T follicular helper cell (primary cell): ENCODE results near the gene RIIAD1.
A peak's percentile ranks its signal among the peaks of the same experiment; 100 is the strongest.
"Not testable (repeated sequence)": the region's sequence is repeated elsewhere in the genome, so short reads cannot be mapped to it uniquely, and the experiment has no call there.

Experiments used
- DNase-seq: peaks from one replicate; pipeline ENCODE4 v3.0.0-alpha.2; 2020; ENCODE audit warnings: low read depth
- total RNA-seq, 2 experiments: gene quantifications; one replicate each; lab custom pipeline; 2026; lab: John Stamatoyannopoulos, UW

Gene RIIAD1, protein sequence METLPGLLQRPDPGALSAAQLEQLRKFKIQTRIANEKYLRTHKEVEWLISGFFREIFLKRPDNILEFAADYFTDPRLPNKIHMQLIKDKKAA
- 0 to 0.06 reads per million in 2 experiments for total RNA-seq

DNA sequence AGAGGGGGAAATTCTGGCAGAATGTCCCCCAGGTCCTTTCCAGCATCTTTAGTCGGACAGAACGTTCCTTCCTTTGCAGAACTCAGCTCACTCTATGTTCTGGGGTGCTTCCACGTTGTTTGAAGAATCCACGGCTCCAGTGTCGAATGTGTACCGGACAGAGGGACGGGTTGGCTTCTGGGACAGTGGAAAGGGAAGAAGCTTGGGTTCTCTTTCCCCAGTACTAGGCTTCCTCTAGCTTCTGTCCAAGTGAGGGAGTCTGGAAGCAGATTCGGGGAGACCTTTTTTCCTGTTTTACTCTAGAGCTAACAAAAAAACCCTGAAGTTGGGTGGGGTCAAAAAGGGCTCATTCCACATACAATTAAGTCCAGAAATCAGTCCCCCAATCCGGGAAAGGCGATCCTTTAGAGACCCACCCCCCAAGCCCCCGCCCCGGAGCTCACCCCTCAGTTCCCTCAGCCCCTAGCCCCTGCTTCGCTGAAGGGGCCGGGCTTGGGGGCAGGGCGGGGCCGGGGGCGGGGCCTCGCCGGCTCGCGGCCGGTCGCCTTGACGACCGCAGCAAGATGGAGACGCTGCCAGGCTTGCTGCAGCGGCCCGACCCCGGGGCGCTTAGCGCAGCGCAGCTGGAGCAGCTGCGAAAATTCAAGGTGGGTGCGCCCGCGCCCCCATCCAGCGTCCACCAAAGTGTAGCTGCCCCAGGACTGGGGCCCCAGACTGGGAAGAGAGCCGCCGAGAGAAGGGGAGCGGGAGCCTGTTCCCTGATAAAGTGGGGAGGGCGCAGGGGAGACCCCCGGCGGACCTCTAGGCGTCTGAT is at the start of gene RIIAD1:
Gene RIIAD1 (plus strand): TSS at position 549 of the 814 bp plus-strand sequence. CDS start 15 bp downstream, at position 564.
- DNase-seq: peak; percentile 14

DNA sequence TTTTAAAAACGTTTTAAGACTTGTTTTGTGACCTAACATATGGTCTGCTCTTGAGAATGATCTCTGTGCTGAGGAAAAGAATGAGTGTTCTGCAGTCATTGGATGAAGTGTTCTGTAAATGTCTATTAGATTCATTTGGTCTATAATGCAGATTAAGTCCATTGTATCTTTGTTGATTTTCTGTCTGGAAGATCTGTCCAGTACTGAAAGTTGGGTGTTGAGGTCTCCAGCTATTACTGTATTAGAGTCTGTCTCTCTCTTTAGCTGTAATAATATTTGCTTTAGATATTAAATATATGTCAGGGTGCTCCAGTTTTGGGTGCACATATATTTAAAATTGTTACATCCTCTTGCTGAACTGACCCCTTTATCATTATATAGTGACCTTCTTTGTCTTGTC is 47.9 kb upstream of the RIIAD1 start:
- DNase-seq: no peak

DNA sequence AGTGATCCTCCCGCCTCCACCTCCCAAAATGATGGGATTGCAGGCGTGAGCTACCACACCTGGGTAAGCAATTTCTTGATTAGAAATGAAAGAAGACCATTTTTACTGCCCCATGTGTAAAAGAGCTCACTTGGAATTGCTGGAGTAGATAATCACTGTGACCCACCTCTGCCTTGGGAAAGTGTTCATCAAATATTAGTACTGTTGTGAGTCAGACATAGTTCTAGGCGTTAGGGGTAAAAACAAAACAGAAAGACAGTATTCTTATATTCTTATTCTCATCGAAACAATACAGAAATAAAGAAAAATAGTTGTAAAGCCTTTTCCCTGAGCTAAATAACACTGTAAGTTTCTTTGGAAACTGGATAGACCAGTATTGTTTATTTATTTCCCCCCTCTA is 40.9 kb upstream of the RIIAD1 start:
- DNase-seq: no peak

DNA sequence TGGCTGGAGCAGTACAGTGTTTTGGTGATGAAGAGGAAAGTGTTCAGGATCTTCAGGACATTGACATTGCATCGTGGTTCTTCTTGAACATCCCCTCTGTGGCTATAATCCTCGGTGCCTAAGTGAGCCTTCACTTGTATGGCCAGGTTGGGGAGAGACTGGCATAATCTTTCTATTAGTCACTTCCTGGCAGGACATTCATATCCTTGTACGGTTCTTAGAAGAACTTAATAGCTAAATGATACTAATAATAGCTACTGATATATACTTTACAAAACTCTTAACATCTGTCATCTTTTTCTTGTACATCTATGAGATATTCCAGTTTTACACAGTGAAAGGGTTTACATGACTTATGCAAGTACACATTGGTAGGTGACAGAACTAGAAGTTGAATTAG is 40.5 kb upstream of the RIIAD1 start:
- no peak for DNase-seq

DNA sequence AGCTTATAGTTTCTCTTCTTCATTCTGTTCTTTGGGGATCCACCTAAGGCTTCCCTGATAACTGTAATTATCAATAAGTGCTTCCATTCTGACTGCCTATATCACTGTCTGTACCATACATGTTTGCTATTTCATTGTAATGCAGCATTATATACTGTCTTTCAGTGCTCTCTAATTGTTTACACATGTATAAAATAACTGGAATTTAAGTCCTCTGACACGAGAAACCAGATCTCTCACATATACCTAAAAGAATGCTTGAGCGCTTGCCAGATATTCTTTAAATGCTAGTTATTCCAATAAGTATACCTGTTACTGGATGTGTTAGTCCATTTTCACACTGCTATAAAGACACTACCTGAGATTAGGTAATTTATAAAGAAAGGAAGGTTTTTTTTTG is 39.4 kb upstream of the RIIAD1 start:
- DNase-seq: no peak

DNA sequence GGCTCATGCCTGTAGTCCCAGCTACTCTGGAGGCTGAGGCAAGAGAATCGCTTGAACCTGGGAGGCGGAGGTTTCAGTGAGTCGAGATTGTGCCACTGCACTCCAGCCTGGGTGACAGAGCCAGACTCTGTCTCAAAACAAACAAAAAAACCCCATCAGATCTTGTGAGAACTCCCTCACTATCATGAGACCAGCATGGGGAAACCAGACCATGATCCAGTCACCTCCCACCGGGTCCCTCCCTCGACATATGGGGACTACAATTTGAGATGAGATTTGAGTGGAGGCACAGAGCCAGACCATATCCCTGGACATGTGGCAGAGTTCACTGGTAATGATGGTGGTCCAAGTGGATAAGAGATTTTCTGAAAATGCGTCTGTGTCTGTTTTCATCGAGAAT is 38.4 kb upstream of the RIIAD1 start:
- DNase-seq: not testable (repeated sequence)

DNA sequence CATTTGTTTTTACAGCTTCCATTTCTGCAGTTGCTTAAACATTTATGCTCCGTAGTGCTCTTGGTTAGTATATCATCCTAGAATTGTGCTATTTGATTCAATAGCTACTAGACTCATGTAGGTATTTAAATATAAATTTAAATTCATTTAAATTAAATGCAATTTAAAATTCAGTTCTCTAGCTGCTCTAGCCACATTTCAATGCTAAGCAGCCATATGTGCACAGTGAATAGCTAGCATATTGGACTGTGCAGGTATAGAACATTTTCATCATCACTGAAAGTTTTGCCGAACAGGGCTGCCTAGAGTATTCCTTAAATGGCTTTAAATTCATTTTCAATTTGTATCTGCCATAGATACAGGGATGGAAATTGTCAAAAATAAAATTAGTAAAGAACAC is 37.2 kb upstream of the RIIAD1 start:
- no peak for DNase-seq

DNA sequence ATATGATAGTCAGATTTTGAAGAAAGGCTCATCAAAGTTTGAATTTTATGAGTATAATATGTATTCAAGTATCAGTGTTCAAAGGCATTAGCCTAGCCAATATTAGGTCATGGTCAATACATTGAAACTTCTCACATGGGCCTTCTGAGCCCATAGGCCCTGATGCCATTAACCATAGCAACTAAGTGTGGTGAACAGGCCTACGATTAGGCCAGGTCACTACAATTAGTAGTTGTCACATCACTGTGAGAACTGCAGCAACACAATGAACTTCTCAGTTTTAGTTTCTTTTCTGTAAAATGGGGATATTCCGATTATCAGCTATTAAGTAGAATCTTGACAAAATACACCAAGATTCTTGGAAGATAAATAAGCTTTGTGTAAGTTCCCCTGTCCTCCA is 34.8 kb upstream of the RIIAD1 start:
- DNase-seq: no peak

DNA sequence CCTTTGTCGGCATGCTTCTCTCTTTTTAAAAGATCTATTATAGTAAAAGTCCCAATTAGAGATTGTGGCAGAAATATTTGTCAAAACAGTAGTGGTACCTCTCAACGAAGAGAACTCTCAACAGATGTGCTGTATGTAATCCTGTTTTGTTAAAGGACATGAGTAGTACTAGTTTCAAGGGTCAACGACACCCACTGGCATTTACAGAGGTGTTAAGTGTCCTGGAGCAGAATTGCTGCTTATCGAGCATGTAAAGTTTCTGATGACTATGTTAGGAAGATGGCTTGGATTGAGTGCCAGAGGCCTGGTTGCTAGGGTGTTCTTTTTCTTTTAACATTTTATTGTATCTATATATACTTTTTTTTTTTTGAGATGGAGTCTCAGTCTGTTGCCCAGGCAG is 31.8 kb upstream of the RIIAD1 start:
- DNase-seq: no peak

DNA sequence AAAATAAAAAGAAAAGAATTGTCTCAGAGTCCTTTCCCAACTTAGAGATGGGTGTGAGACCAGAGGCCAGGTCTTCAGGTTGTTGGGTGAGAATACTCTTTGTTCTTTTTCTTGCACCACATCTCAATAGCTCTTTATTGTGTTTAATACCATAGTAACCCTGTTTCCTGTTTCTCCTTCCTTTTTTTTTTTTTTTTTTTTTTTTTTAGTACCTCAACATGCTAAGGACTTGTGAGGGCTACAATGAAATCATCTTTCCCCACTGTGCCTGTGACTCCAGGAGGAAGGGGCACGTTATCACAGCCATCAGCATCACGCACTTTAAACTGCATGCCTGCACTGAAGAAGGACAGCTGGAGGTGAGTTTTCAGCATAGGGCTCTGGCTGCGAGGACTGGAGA is 29.1 kb upstream of the RIIAD1 start:
- DNase-seq: no peak

DNA sequence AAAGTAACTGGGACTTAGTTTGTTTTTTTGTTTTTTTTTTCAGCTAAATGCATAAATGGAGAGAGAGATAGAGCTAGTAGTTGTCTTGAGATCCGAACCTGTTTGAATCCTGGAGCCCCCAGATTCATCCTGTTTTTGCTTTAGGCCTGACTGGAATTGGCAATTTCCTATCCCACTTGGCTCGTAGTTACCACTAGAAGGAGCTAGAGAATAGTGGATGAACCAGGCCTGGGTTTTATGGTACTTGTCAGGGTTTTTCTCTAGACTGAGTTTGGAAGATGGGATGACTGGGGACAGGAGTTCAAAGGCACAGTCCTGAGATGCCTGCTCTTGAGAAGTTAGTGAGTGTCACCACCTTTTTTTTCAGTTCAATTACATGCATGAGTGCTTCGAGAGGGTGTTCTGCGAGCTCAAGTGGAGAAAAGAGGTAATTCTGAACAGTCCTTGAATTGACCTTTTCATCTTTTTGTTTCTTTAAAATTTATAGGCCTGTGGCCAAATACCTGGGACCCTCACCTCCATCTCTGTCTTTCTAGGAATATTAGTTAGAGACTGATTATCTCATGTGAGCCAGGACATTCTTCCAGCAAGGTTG is 28.2 kb upstream of the RIIAD1 start:
- no peak for DNase-seq

DNA sequence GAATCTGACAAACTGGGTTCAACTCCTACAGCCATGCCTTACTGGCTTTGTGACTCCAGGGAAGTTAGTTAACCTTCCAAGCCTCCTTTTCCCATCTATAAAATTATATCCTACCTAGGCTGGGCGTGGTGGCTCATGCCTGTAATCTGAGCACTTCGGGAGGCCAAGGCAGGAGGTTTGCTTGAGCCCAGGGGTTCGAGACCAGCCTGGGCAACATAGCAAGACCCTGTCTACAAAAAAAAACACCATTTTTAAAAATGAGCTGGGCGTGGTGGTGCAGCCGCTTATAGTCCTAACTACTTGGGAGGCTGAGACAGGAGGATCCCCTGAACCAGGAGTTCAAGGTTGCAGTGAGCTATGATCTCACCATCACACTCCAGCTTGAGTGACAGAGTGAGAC is 19.8 kb upstream of the RIIAD1 start:
- DNase-seq: no peak

DNA sequence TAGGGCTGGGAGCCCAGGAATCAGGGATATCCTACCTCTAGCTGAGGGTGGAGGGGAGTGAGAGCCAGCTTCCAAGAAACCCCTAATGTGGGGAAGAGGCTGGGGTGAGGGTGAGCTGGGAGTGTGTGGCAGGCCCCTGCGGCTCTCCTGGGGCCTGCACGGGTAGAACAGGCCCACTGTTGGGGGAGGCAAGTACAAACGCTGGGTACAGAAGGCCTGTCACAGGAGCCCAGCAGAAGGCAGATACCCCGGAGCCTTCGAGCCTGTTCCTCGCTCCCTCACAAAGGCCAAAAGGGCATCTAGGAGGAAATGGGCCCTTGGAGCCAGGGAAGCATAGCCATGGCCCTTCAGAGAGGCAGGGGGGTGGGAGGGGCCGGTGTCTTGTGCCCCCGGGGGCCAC is 18.4 kb upstream of the RIIAD1 start:
- DNase-seq: no peak

DNA sequence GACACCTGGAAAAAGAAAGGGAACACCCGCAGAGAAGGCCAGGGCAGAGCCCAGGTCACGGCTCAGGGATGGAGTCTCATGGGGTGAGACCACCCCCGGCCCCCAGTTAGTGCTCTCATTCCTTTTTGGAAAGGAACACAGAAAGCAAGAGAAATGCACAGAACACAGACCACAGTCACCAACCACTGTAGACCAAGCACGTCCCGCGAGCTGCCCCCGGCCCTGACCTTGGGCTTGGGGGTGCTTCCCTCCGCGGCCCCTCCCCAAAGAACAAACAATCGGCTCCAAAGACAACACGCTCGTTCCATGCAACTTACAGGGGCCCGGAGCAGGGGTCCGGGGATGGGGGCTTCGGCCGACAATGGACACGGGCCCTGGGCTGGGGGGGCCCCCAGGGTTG is 17.5 kb upstream of the RIIAD1 start:
- no peak for DNase-seq

DNA sequence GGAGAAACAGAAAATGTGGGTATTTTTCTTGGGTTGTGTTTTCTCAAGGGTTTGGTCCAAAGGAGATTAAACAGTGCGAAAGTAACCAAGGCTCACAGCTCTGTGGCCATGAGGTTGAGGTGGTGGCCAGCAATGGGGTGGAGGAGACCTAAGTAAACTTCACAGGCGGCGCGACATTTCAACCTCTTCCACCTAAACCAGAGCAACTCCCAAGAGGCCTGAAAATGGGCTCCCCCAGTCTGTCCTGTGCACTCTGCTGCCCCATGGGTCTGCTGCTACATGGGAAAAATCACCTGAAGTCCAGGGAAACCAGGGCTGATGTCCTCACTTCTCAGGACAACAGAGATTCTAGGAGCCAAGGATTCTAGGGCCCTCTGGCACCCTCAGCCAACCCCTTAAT is 17.1 kb upstream of the RIIAD1 start:
- DNase-seq: no peak

DNA sequence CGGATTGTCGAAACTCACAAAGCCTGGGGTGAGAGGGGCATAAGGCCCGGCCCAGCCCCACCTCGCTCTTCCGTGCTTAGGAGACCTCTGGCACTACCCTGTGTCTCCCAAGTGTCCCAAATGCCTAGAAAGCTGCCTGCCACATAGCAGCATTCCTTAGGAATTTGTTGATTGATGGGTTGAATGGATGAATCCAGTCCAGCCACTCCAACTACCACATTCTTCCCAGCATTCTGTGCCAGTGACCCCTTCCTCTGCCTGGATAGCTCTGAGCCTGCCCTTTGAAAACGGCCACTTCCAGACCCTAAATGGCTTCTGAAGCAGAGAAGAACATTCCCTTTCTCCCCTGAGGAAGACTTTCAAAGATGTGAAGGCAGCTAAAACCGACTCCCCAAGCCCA is 16.2 kb upstream of the RIIAD1 start:
- DNase-seq: no peak

DNA sequence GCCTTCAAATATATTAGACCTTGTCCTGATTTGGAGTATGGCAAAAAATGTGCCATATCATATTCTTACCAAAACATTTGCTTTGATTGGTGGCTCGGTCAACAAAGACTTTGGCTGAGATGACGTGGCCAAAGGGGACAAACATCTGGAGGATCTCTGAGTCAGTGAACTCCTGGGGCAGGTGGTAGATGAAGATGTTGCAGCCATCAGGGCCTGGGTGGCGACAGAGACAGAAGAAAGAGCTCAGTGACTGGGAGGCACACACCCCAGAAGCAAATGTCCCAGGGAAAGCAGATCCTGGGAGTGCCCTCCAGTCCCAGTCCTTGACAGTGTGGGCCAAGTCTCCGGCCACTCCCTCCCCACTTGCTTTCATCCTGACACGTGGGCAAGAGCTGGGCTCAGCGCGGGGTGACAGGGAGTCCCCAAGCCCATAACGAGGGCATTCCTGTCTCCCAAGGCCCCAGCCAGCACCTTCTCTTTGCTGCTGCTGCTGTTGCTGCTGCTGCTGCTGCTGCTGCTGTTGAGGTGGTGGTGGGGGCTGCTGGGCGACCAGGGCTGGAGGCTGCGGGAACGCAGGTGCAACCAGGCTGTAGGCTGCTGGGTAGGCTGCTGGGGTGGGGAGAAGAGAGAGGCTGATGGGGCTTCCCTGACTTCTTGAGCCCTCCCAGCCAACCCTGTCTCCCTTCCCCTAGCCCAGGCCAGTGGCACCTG is 15.4 kb upstream of the RIIAD1 start:
- DNase-seq: no peak

DNA sequence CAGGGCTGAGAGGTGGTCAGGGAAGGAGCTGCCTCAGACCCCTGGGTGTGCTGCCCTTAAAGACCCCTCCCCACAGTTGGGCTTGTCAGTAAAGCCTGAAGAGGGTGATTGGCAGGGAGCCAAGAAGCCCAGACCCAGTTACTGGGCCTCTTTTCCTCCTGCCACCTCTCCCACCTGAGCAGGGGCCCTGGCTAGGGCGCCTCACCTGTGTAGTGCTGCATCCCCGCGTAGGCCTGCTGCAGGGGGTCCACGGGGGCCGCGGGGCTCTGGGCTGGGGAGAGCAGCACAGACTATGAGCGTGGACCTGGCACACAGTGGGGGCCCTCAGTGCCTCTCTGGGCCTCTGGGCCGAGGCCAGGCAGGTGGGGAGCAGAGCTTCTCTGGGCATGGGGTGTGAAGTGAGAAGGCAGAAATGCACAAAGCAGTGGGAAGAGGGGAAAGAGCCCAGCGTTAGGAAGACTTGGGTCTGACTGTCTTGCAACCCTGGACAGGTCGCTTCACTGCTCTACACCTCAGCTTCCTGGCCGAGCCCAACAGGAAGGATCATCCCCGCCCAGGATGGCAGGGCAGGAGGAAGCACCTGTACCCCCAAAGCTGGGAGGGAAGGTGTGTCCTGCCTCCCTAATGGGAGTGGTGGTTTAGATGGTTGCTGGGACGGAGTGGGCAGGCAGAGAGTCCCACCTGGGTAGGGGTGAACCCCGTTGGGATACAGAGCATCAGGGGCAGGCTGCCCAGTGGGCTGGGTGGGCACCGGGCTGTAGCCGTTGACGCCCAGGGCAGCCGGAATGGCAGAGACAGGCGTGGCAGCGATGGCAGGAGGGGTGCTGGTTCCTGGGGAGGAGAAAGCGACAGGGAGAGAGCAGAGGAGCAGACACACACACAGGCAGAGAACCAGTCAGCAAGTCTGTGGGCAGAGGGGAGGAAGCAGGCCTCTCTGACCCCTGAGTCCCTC is 14.6 kb upstream of the RIIAD1 start:
- no peak for DNase-seq

DNA sequence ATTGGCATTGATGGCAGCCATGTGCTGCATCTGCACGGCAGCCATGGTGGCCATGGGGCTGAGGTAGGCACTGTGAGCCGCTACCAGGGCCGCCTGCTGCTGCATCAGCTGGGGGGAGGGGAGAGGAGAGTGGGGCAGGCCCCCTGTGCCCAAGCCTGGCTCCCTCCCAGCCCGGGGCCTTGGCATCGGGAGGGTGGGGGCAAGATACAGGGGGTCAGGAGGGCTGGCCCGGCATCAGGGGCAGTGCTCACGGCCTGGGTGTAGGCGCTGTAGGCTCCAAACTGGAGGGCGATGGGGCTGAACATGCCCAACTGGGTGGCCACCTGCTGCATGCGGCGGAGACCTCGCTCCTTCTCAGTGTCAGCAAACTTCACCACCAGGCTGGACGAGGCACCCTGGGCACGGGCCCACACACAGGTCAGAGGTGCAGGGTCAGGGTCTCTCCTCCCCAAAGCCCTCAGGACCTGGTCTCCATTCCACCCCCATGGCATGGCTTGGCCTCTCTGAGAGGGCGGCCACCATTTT is 13.7 kb upstream of the RIIAD1 start:
- DNase-seq: no peak

DNA sequence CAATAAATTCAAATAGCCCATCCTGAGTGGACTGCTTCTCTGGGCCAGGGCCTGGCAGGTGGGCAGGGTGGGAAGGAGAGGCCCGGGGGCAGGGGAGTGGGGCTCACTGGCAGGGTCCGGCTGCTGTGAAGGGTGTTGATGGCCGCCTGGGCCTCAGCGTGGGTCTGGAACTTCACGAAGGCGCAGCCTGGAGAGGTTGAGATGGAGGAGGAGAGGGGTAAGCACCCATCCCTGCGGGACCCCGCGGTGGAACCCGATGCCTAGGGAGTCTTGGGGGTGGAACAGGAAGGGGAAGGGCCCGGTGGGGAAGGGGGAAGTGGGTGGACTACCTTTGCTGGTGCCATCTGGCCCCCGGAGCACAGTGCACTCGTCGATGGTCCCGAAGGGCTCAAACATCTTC is 12.4 kb upstream of the RIIAD1 start:
- no peak for DNase-seq

DNA sequence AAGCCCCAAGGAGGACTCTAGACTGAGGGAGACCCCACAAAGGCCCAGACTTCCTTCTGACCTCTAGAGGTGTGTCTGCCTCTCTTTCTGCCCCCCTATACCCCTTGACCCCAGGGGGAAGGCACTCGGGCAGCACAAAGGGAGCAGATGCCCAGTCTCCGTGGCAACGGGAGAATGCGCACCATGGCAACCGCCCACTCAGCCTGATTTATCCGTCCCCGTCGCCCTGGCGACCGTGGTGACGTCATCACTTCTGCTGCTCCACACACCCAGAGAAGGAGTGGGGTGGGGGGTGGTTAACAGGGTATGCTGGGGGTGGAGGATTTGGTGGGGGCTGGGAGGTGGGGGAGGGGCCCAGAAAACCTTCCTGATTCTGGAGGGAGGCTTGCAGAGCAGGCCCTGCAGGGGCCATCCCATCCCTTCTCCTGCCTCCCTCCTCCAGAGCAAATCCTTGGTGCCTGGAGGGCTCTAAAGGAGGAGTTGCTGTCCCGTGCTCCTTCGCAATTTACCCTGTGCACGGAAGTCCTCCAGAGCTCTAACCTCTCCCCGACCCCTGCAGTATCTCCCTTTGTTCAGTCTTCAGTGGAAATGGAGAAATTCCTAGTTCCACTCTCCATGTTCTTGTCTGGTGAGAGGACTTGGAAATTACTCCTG is 11.0 kb upstream of the RIIAD1 start:
- DNase-seq: peak; percentile 7
